Measurements from ENCODE around the gene PHETA2.

DNA sequence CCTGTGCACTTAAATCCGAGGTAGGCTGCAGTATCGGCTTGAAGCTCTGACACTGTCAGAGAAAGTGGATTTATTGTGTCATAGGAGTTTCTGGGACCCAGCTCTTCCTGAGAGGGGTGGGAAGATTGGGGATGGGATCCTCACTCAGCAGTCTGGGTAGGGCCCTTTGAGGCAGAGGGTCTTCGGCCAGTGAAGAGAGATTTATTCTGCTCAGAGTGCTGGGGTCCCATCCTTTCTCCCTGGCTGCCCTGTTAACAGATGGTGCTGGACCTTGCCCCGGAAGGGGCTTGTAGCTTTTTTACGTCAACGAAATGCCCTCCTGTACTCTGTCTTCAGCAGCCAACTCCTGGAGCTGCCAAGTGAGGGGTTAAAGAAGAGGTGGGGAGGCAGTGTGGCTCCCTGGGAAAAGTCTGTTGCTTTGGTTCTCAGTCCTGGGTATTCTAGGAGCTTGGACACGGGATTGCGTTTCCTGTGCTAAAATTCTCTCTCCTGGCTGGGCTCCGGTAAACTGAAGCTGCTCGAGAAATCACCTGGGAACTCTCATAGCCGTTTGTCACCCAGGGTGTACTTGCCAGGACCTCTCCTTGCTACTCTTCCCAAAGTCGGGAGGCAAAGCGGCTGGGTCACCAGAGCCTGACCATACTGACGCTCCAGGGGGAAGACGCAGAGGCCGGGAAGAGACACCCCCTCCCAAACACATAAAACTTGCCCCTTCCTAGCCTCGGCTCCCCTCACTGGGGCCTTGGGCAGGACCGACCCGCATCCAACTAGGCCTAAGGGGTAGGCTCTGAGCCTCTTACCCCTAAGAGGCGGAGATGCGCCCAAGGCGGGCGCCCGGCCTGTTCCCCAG lies 4.6 kb downstream of the PHETA2 start:
- TF ChIP-seq EP300 (IDR thresholded peaks at IDR 0.05) (no peak), POLR2A (IDR thresholded peaks at IDR 0.05) (no peak)
- TF ChIP-seq, protein P1, sequence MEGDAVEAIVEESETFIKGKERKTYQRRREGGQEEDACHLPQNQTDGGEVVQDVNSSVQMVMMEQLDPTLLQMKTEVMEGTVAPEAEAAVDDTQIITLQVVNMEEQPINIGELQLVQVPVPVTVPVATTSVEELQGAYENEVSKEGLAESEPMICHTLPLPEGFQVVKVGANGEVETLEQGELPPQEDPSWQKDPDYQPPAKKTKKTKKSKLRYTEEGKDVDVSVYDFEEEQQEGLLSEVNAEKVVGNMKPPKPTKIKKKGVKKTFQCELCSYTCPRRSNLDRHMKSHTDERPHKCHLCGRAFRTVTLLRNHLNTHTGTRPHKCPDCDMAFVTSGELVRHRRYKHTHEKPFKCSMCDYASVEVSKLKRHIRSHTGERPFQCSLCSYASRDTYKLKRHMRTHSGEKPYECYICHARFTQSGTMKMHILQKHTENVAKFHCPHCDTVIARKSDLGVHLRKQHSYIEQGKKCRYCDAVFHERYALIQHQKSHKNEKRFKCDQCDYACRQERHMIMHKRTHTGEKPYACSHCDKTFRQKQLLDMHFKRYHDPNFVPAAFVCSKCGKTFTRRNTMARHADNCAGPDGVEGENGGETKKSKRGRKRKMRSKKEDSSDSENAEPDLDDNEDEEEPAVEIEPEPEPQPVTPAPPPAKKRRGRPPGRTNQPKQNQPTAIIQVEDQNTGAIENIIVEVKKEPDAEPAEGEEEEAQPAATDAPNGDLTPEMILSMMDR (IDR thresholded peaks at IDR 0.05): no peak

Measured in sigmoid colon (tissue), 4 donors.